Stimulated activated CD4-positive, alpha-beta T cell treated with anti-CD3 and anti-CD28 coated beads, Interleukin-2, amount 100 ng/mL, for 4 hours (primary cell): ENCODE measurements around the gene DDTL.

ENCODE experiments used
- DNase-seq: peaks from one replicate; pipeline ENCODE4 v3.0.0-alpha.2; 2020; ENCODE audit warnings: low read depth

The DDTL gene

GRCh38 chr22:24006207-24006913 is 39.7 kb downstream of the DDTL start:
- DNase-seq, result no peak

GRCh38 chr22:24006914-24007214 is 40.2 kb downstream of the DDTL start:
- DNase-seq, result no peak

GRCh38 chr22:24007253-24008021 is 40.7 kb downstream of the DDTL start:
- DNase-seq, result no peak

GRCh38 chr22:24008022-24008283 is 41.3 kb downstream of the DDTL start:
- DNase-seq, result no peak

GRCh38 chr22:24008381-24009226 is 41.9 kb downstream of the DDTL start:
- no peak for DNase-seq

GRCh38 chr22:24009227-24010017 is 42.7 kb downstream of the DDTL start:
- no peak for DNase-seq

GRCh38 chr22:24010018-24010391 is 43.3 kb downstream of the DDTL start:
- no peak for DNase-seq

GRCh38 chr22:24011735-24012068 is 45.0 kb downstream of the DDTL start:
- no peak for DNase-seq

GRCh38 chr22:24016156-24016555 is 49.5 kb downstream of the DDTL start:
- DNase-seq, result no peak

GRCh38 chr22:24021304-24021703 is 54.6 kb downstream of the DDTL start:
- no peak for DNase-seq
